ENCODE data around the gene RPS15.

RPS15 gene

DNA sequence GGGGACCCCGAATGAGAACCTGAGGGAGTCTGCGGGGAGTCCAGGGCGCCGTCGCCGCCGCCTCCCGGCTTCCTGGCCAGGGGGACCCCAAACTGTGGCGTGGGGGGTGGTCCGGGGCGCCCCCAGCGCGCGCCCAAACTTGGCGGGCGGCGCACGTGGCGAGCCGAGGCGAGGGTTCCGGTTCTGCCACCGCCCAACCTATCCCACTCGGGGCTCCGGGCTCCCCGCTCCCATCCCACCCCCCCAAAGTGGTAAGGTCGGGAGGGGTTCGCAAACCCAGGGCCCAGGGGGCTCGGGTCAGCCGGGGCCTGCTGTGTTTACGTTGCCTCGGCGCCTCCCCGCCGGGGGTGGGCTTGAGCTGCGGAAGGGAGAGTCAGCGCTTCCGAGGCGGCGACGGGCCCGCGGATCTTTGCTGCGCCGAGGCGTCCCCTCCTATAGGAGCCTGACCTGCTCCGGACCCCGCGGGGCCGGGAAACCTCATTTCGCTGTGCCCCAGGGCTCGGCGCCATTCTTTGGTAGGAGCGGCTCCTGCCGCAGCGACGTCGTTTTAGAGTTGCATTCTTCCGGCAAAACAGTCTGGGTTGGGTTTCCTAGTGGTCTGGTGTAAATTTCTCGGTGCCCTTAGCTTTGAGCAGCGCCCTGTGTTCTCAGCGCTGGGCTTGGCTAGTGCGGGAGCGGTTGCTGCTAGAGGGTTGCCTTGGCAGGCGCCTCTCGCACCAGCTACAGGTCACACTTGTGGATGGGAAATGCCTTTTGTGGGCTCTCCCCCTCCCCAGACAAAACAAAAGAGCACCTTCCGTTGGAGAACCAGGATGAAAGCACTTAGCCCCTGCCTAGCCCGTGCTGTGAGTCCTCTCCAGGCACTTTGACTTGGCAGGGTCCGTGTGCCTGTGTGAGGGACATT lies 29.6 kb upstream of the RPS15 start:
- peaks cover 55% of the 10 kb centered on the region for H3K36me3 ChIP-seq
- TF ChIP-seq, protein P1, sequence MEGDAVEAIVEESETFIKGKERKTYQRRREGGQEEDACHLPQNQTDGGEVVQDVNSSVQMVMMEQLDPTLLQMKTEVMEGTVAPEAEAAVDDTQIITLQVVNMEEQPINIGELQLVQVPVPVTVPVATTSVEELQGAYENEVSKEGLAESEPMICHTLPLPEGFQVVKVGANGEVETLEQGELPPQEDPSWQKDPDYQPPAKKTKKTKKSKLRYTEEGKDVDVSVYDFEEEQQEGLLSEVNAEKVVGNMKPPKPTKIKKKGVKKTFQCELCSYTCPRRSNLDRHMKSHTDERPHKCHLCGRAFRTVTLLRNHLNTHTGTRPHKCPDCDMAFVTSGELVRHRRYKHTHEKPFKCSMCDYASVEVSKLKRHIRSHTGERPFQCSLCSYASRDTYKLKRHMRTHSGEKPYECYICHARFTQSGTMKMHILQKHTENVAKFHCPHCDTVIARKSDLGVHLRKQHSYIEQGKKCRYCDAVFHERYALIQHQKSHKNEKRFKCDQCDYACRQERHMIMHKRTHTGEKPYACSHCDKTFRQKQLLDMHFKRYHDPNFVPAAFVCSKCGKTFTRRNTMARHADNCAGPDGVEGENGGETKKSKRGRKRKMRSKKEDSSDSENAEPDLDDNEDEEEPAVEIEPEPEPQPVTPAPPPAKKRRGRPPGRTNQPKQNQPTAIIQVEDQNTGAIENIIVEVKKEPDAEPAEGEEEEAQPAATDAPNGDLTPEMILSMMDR (IDR thresholded peaks at IDR 0.05; ENCODE audit: low read depth, low read length), result no peak
- H3K27me3 ChIP-seq (ENCODE audit: insufficient read depth, low read depth, severe bottlenecking), result no peaks in the 10 kb centered on the region
- peak overlapping the region; percentile 96 for H3K27ac ChIP-seq
- no peak for DNase-seq
- peak overlapping the region; percentile 74 for H3K4me3 ChIP-seq (ENCODE audit: low read depth, low read length)
- H3K9me3 ChIP-seq (ENCODE audit: severe bottlenecking), result no peaks in the 10 kb centered on the region

DNA sequence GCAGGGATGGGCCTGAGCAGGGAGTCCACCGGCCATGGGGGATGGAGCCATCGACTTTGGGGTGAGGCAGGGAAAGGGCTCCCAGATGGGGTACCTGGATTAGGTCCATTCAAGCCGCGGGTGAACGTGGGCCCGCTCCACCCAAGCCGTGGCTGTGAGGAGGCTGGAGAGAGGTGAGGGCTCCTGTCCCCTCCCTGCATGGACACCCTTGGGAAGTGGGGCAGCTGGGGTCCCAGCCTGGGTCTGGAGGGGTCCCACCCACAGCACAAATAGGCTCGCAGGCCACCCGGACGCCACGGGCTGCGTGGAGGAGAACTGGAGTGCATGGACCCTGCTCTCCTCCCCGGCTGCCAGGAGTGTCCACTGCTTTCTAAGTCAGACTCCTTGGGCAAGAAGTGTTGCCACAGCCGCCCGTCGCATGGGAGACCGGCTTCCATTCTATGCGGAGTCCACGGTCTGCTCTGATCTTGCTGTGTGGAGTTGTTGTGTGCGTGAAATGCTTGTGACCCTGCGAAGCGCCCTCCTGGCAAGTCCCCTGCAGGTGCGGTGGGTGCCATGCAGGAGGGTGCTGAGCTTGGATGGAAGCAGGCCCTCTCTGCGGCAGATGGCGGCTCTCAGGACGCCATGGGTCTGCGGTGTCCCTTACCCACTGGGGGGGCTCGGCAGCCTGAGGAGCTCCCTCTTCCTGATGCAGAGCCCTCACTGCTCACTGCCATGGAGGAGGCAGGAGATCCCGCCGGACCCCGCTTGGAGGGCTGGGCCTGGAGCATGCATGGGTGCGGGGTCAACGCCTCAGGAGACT lies 28.8 kb upstream of the RPS15 start:
- DNase-seq, result no peak
- peak overlapping the region; percentile 96 for H3K27ac ChIP-seq
- H3K36me3 ChIP-seq, result peaks cover 64% of the 10 kb centered on the region
- no peaks in the 10 kb centered on the region for H3K9me3 ChIP-seq (ENCODE audit: severe bottlenecking)
- no peaks in the 10 kb centered on the region for H3K27me3 ChIP-seq (ENCODE audit: insufficient read depth, low read depth, severe bottlenecking)
- TF ChIP-seq, protein P1 (IDR thresholded peaks at IDR 0.05; ENCODE audit: low read depth, low read length), result no peak
- peak overlapping the region; percentile 74 for H3K4me3 ChIP-seq (ENCODE audit: low read depth, low read length)

GRCh38 chr19:1410136-1410786 lies 27.9 kb upstream of the RPS15 start:
- no peaks in the 10 kb centered on the region for H3K9me3 ChIP-seq (ENCODE audit: severe bottlenecking)
- H3K27ac ChIP-seq, result no peak overlapping the region
- peaks cover 64% of the 10 kb centered on the region for H3K36me3 ChIP-seq
- H3K4me3 ChIP-seq (ENCODE audit: low read depth, low read length), result no peak overlapping the region
- TF ChIP-seq, protein P1 (IDR thresholded peaks at IDR 0.05; ENCODE audit: low read depth, low read length), result no peak
- DNase-seq, result no peak
- H3K27me3 ChIP-seq (ENCODE audit: insufficient read depth, low read depth, severe bottlenecking), result no peaks in the 10 kb centered on the region

DNA sequence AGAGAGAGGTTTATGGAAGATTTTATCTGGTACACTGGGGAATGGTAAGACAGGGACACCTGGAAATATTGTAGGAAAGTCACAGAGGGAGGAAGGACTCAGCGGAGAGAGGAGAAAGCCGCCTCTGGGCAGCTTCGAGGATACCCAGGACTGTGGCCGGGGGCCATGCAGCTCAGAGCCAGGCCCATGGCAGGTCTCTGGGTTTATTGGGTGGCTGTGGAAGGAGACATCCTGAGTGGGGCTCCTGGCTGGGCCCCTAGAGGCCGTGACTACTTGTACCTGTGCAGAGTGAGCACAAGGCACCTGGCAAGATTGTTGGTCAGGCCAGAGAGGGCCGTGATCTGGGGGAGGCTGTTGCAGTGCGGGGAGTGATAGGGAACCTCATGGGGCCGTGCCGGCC lies 27.4 kb upstream of the RPS15 start:
- H3K4me3 ChIP-seq (ENCODE audit: low read depth, low read length), result no peak overlapping the region
- no peak overlapping the region for H3K27ac ChIP-seq
- H3K27me3 ChIP-seq (ENCODE audit: insufficient read depth, low read depth, severe bottlenecking), result no peaks in the 10 kb centered on the region
- H3K9me3 ChIP-seq (ENCODE audit: severe bottlenecking), result no peaks in the 10 kb centered on the region
- TF ChIP-seq, protein P1 (IDR thresholded peaks at IDR 0.05; ENCODE audit: low read depth, low read length), result no peak
- no peak for DNase-seq
- H3K36me3 ChIP-seq, result peaks cover 67% of the 10 kb centered on the region

- no peak for DNase-seq
- Histone ChIP-seq H3K9me3 (ENCODE audit: severe bottlenecking) (no peaks in the 10 kb centered on the region), H3K27me3 (ENCODE audit: insufficient read depth, low read depth, severe bottlenecking) (no peaks in the 10 kb centered on the region), H3K27ac (no peak overlapping the region), H3K4me3 (ENCODE audit: low read depth, low read length) (no peak overlapping the region), H3K36me3 (peaks cover 74% of the 10 kb centered on the region)
- TF ChIP-seq, protein P1 (IDR thresholded peaks at IDR 0.05; ENCODE audit: low read depth, low read length), result no peak
Observed at GRCh38 chr19:1411255-1412191, 26.7 kb upstream of the RPS15 start.
